K562 (cell line): ENCODE results near the gene ROBO3. TPM values are rescaled to one million over a fixed set of nuclear protein-coding genes. Genes with fewer than 3 reads are reported as not detected.

Experiments used
- ATAC-seq: fragments of 200-7000 bp; cut with Tn5 transposase; 3 replicates; pipeline ENCODE4 v1.9.1; 2020; ENCODE audit warnings: moderate library complexity
- BruUV-seq: library from RNA; stranded (reverse); fragments of 400-500 nt; replicated peaks from 2 replicates; lab custom pipeline; 2021; lab: Mats Ljungman, UMichigan
- CTCF ChIA-PET: fragments of 300-600 bp; formaldehyde crosslinking; extraction: SDS; loops from one replicate; lab custom pipeline; 2021; ENCODE audit warnings: low intra/inter-chr PET ratio; lab: Yijun Ruan, JAX
- POLR2A ChIA-PET: fragments of 300-600, 350-650 bp; sonication (Branson Sonifier 250); formaldehyde crosslinking; extraction: SDS; loops from one replicate; lab custom pipeline; 2021; ENCODE audit warnings: antibody characterized with exemption, inconsistent platforms; lab: Yijun Ruan, JAX
- DNase-seq, 4 experiments: peaks; one replicate each; pipeline versions ENCODE4 v3.0.0 to v3.0.0-alpha.2; 2011 to 2018; ENCODE audit warnings: low spot score in 3 of 4, mixed read lengths in 3 of 4; ENCODE audit errors: extremely low read depth in 1 of 4
- FAIRE-seq: peaks from 2 replicates; lab custom pipeline; 2011; peaks lifted over from hg19 to GRCh38; lab: Jason Lieb, UNC
- H2AFZ ChIP-seq: 2 replicates; pipeline ENCODE4 v1.6.0; 2011; ENCODE audit warnings: low read depth, low read length, control low read depth, inconsistent platforms
- H3K27ac ChIP-seq: fragments of 200-600 bp; 3 replicates; pipeline ENCODE4 v1.8.0; 2011; ENCODE audit warnings: low read depth, mild to moderate bottlenecking, control low read depth, inconsistent platforms, low read length, moderate library complexity, mixed read lengths; ENCODE audit errors: extremely low read depth
- H3K27me3 ChIP-seq, 2 experiments: fragments of 300-600 bp in 1 of 2; 2 replicates in 1 of 2; 3 replicates in 1 of 2; pipeline versions ENCODE4 v1.6.0 to v1.8.0; 2011; ENCODE audit warnings: inconsistent platforms in 2 of 2, low read length in 2 of 2, mild to moderate bottlenecking in 1 of 2, mixed read lengths in 1 of 2, moderate library complexity in 1 of 2; ENCODE audit not compliant: control insufficient read depth in 2 of 2, insufficient read depth in 2 of 2
- H3K36me3 ChIP-seq: fragments of 300-600 bp; 3 replicates; pipeline ENCODE4 v1.8.0; 2011; ENCODE audit warnings: mild to moderate bottlenecking, low read length, inconsistent platforms; ENCODE audit not compliant: control insufficient read depth, insufficient read depth
- H3K4me1 ChIP-seq, 2 experiments: fragments of 200-600 bp in 1 of 2; replicated peaks in 1 of 2; 2 replicates in 1 of 2; 3 replicates in 1 of 2; pipeline versions ENCODE4 v1.5.1 to v1.8.0; 2011; ENCODE audit warnings: inconsistent platforms in 2 of 2, low read length in 2 of 2, mild to moderate bottlenecking in 1 of 2, mixed read lengths in 1 of 2, moderate library complexity in 1 of 2; ENCODE audit not compliant: control insufficient read depth in 2 of 2, insufficient read depth in 2 of 2
- H3K4me2 ChIP-seq: 2 replicates; pipeline ENCODE4 v1.6.1; 2011; ENCODE audit warnings: low read length, control low read depth, inconsistent platforms, mixed read lengths; ENCODE audit not compliant: insufficient read depth
- H3K4me3 ChIP-seq: fragments of 200-600 bp; sonication (generic), shearing (Covaris generic); 2 replicates; pipeline ENCODE4 v1.5.1; 2016; ENCODE audit warnings: control low read depth, inconsistent platforms
- H3K79me2 ChIP-seq: fragments of 200-600 bp; 3 replicates; pipeline ENCODE4 v1.8.0; 2011; ENCODE audit warnings: low read length, inconsistent platforms; ENCODE audit not compliant: control insufficient read depth, insufficient read depth
- H3K9ac ChIP-seq, 2 experiments: 2 replicates each; pipeline versions ENCODE4 v1.6.0 to v1.6.1; 2011; ENCODE audit warnings: low read depth in 2 of 2, low read length in 2 of 2, control low read depth in 1 of 2, inconsistent platforms in 1 of 2, mild to moderate bottlenecking in 1 of 2, mixed read lengths in 1 of 2; ENCODE audit not compliant: insufficient read depth in 1 of 2
- H3K9me1 ChIP-seq: one replicate; pipeline ENCODE4 v1.6.0; 2011; ENCODE audit warnings: inconsistent platforms, mild to moderate bottlenecking, low read length, moderate library complexity; ENCODE audit not compliant: control insufficient read depth, insufficient read depth
- H3K9me3 ChIP-seq: replicated peaks from 2 replicates; pipeline ENCODE4 v1.5.1; 2011; ENCODE audit warnings: low read depth, low read length, inconsistent platforms; ENCODE audit not compliant: control insufficient read depth, insufficient read depth
- H4K20me1 ChIP-seq: replicated peaks from 2 replicates; pipeline ENCODE4 v1.6.1; 2011; ENCODE audit warnings: low read length, inconsistent platforms, mixed read lengths; ENCODE audit not compliant: control insufficient read depth, insufficient read depth
- MCM3 ChIP-seq: fragments of 450-650 bp; IDR thresholded peaks from 2 replicates; pipeline ENCODE4 v1.6.1; 2016
- NONO ChIP-seq, 2 experiments: fragments of 200-400 bp in 1 of 2; fragments of 450-650 bp in 1 of 2; formaldehyde crosslinking in 1 of 2; IDR thresholded peaks; 2 replicates each; pipeline ENCODE4 v1.6.1; 2017; ENCODE audit warnings: low read depth in 2 of 2, mild to moderate bottlenecking in 2 of 2, moderate library complexity in 2 of 2, low read length in 1 of 2
- POLR2H ChIP-seq: IDR thresholded peaks from 2 replicates; pipeline ENCODE4 v1.6.1; 2016; ENCODE audit warnings: missing genetic modification characterization, low read depth, mild to moderate bottlenecking, control low read depth, missing compliant biosample characterization, moderate library complexity
- SUPT5H ChIP-seq: fragments of 450-650 bp; IDR thresholded peaks from 2 replicates; pipeline ENCODE4 v1.6.1; 2016
- TRIM28 ChIP-seq: fragments of 450-650 bp; IDR thresholded peaks from 2 replicates; pipeline ENCODE4 v1.6.1; 2017
- ZC3H11A ChIP-seq: IDR thresholded peaks from 2 replicates; pipeline ENCODE4 v1.6.1; 2012; ENCODE audit warnings: low read depth, low read length, improper control_type of control experiment
- ZC3H8 ChIP-seq: fragments of 450-650 bp; IDR thresholded peaks from 2 replicates; pipeline ENCODE4 v1.6.1; 2017
- ZNF12 ChIP-seq: sonication (generic); formaldehyde crosslinking; IDR thresholded peaks from 2 replicates; pipeline ENCODE4 v1.4.0; 2020; ENCODE audit warnings: mild to moderate bottlenecking, missing genetic modification reagents
- WGBS: fragments of 100-300 bp; shearing (Covaris generic); methylation state at CpG from one replicate; pipeline ENCODE4 v1.1.6; 2016; ENCODE audit warnings: low coverage, mixed read lengths; ENCODE audit not compliant: insufficient coverage; ENCODE audit errors: missing lambda C conversion rate; 5-methylcytosine and 5-hydroxymethylcytosine counted together
- in situ Hi-C: fragments of 300-500 bp; cut with MboI; formaldehyde crosslinking; loops from 4 replicates; pipeline ENCODE4 v1.15.0; 2018; ENCODE audit warnings: inconsistent platforms, mixed read lengths
- intact Hi-C: fragments of 100-400 bp; cut with micrococcal nuclease; formaldehyde crosslinking; loops from 2 replicates; pipeline ENCODE4 v1.14.2; 2022
- polyA plus RNA-seq, 8 experiments: library from polyadenylated mRNA; depleted of rRNA in 4 of 8; stranded (reverse) in 5 of 8; unstranded in 3 of 8; fragments of >200 nt; fragmentation: Nextera tagmentation in 2 of 8; fragmentation: Illumina TruSeq in 1 of 8; extraction: Ambion mirVana in 2 of 8; extraction: Trizol in 1 of 8; gene quantifications; 2 replicates each; pipeline versions ENCODE4 v1.2.1 to v1.2.3, GENCODE V29; 2011 to 2014; ENCODE audit warnings: inconsistent platforms in 1 of 8, missing spikeins in 1 of 8
- total RNA-seq, 7 experiments: library from RNA; depleted of rRNA in 6 of 7; stranded (reverse); fragments of >200 nt in 6 of 7; fragmentation: Illumina TruSeq in 2 of 7; extraction: Trizol in 2 of 7; gene quantifications; 2 replicates each; pipeline versions ENCODE4 v1.2.1 to v1.2.3, GENCODE V29; 2011 to 2021; ENCODE audit warnings: low replicate concordance in 1 of 7
- TF ChIP-seq, protein P1 (sequence below): fragments of 150-350 bp; IDR thresholded peaks from 2 replicates; pipeline ENCODE4 v1.6.1; 2014; ENCODE audit warnings: low read depth, mild to moderate bottlenecking, low read length, borderline replicate concordance

The ROBO3 gene
- total and polyA plus RNA-seq, 9 of the 15 experiments (the other 6 are each of a cell fraction or from before 2014, with no cell fraction given): 0.29 to 1.4 (median 0.97) TPM; not detected in 2

GRCh38 chr11:124840666-124841065 is 24.6 kb upstream of the ROBO3 start (continued):
- TF ChIP-seq, protein P1, sequence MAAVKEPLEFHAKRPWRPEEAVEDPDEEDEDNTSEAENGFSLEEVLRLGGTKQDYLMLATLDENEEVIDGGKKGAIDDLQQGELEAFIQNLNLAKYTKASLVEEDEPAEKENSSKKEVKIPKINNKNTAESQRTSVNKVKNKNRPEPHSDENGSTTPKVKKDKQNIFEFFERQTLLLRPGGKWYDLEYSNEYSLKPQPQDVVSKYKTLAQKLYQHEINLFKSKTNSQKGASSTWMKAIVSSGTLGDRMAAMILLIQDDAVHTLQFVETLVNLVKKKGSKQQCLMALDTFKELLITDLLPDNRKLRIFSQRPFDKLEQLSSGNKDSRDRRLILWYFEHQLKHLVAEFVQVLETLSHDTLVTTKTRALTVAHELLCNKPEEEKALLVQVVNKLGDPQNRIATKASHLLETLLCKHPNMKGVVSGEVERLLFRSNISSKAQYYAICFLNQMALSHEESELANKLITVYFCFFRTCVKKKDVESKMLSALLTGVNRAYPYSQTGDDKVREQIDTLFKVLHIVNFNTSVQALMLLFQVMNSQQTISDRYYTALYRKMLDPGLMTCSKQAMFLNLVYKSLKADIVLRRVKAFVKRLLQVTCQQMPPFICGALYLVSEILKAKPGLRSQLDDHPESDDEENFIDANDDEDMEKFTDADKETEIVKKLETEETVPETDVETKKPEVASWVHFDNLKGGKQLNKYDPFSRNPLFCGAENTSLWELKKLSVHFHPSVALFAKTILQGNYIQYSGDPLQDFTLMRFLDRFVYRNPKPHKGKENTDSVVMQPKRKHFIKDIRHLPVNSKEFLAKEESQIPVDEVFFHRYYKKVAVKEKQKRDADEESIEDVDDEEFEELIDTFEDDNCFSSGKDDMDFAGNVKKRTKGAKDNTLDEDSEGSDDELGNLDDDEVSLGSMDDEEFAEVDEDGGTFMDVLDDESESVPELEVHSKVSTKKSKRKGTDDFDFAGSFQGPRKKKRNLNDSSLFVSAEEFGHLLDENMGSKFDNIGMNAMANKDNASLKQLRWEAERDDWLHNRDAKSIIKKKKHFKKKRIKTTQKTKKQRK: no peak
- TF ChIP-seq SUPT5H (no peak), ZC3H8 (no peak), TRIM28 (no peak)

- WGBS: 0% methylated on average over 3 of the region's 3 CpGs
- Histone ChIP-seq H3K27ac (no peak overlapping the region), H3K79me2 (no peaks in the 10 kb centered on the region), H3K4me1 (peaks cover 3 to 16% of the 10 kb centered on the region in 2 experiments; a peak in 3 of 5 replicates), H3K9ac (no peak overlapping the region), H3K4me2 (no peak overlapping the region), H3K4me3 (no peak overlapping the region), H3K36me3 (no peaks in the 10 kb centered on the region), H3K9me3 (no peaks in the 10 kb centered on the region), H4K20me1 (0 out of 2 replicates have a peak, but pooled peaks cover 6% of the 10 kb centered on the region), H3K27me3 (peaks cover 67 to 73% of the 10 kb centered on the region in 2 experiments), H2AFZ (no peak overlapping the region), H3K9me1 (no peaks in the 10 kb centered on the region)
- intact Hi-C loops: no loop called here
- no TSS peak for BruUV-seq
- FAIRE-seq (no peak), ATAC-seq (no peak), DNase-seq (no peak)
- POLR2A ChIA-PET: interaction anchor here (0.6 kb wide), 1 partner anchor 219 kb away, joined by 3 read pairs; the partner anchor contains the start of gene TBRG1
- in situ Hi-C loops: loop anchor here (25.0 kb wide), 1 partner anchor 429 kb away; the partner anchor contains the start of gene OR8B4
- TF ChIP-seq NONO (IDR thresholded peaks at IDR 0.05; ENCODE audit: low read depth in 2 of 2, low read length in 1 of 2): no peak
- TF ChIP-seq MCM3: no peak
- no peak for TF ChIP-seq ZNF12 (CRISPR knock-in tag)
- no peak for TF ChIP-seq POLR2H (tag)
- no peak for TF ChIP-seq ZC3H11A
- CTCF ChIA-PET: no interaction called here
Observed at GRCh38 chr11:124841201-124841600, 24.0 kb upstream of the ROBO3 start.
